H1 (cell line): ENCODE data around the gene ASPDH. TPM values are rescaled to one million over a fixed set of nuclear protein-coding genes. Genes with fewer than 3 reads are reported as not detected.

Source experiments
- CTCF ChIA-PET: fragments of 300-600 bp; sonication (Branson Sonifier 250); formaldehyde crosslinking; loops from one replicate; lab custom pipeline; 2021; ENCODE audit not compliant: partially characterized antibody; lab: Charles Lee
- POLR2A ChIA-PET: fragments of 300-600 bp; sonication (Branson Sonifier 250); formaldehyde crosslinking; loops from one replicate; lab custom pipeline; 2021; ENCODE audit warnings: inconsistent platforms; ENCODE audit not compliant: partially characterized antibody; lab: Charles Lee
- DNase-seq, 2 experiments: peaks; one replicate each; pipeline versions ENCODE4 v3.0.0 to v3.0.0-alpha.2; 2010 to 2022; ENCODE audit warnings: low spot score in 2 of 2, low read depth in 1 of 2, mixed read lengths in 1 of 2
- FAIRE-seq: peaks from 2 replicates; lab custom pipeline; 2011; peaks lifted over from hg19 to GRCh38; lab: Jason Lieb, UNC
- H2AFZ ChIP-seq: 2 replicates; pipeline ENCODE4 v1.8.1; 2012; ENCODE audit warnings: low read length, inconsistent platforms
- H2AK5ac ChIP-seq: 2 replicates; pipeline ENCODE4 v1.6.1; 2013; ENCODE audit warnings: low read depth, low read length
- H2BK120ac ChIP-seq: replicated peaks from 2 replicates; pipeline ENCODE3; 2013; ENCODE audit warnings: low read depth, low read length, inconsistent platforms
- H2BK12ac ChIP-seq: 2 replicates; pipeline ENCODE4 v1.6.1; 2013; ENCODE audit warnings: low read depth, low read length
- H2BK15ac ChIP-seq: 2 replicates; pipeline ENCODE4 v1.6.1; 2013; ENCODE audit warnings: low read length
- H2BK20ac ChIP-seq: 2 replicates; pipeline ENCODE4 v1.6.1; 2013; ENCODE audit warnings: low read length
- H2BK5ac ChIP-seq: 2 replicates; pipeline ENCODE4 v1.6.1; 2013; ENCODE audit warnings: low read depth, low read length
- H3K14ac ChIP-seq: 2 replicates; pipeline ENCODE4 v1.6.1; 2013; ENCODE audit warnings: inconsistent platforms; ENCODE audit not compliant: insufficient read length
- H3K18ac ChIP-seq: 2 replicates; pipeline ENCODE4 v1.6.1; 2013; ENCODE audit warnings: low read length; ENCODE audit errors: extremely low read depth
- H3K23ac ChIP-seq: 2 replicates; pipeline ENCODE4 v1.6.1; 2013; ENCODE audit warnings: inconsistent platforms; ENCODE audit not compliant: insufficient read length
- H3K23me2 ChIP-seq: 2 replicates; pipeline ENCODE4 v1.6.1; 2013; ENCODE audit warnings: low read depth, low read length
- H3K27ac ChIP-seq: 2 replicates; pipeline ENCODE4 v1.6.1; 2011; ENCODE audit warnings: low read depth, low read length, inconsistent platforms
- H3K27me3 ChIP-seq, 4 experiments: replicated peaks in 1 of 4; 1 replicate in 1 of 4; 2 replicates in 3 of 4; pipeline versions ENCODE4 v1.6.1 to v1.8.1; 2011 to 2013; ENCODE audit warnings: low read length in 3 of 4, mild to moderate bottlenecking in 3 of 4, inconsistent platforms in 2 of 4, mixed read lengths in 2 of 4, moderate library complexity in 1 of 4; ENCODE audit not compliant: control insufficient read depth in 3 of 4, insufficient read depth in 3 of 4; ENCODE audit errors: extremely low read depth in 1 of 4
- H3K36me3 ChIP-seq, 4 experiments: 2 replicates each; pipeline versions ENCODE4 v1.6.1 to v1.8.1; 2011 to 2013; ENCODE audit warnings: mild to moderate bottlenecking in 4 of 4, low read length in 3 of 4, moderate library complexity in 2 of 4, control low read depth in 1 of 4, inconsistent platforms in 1 of 4; ENCODE audit not compliant: insufficient read depth in 4 of 4, control insufficient read depth in 2 of 4
- H3K4ac ChIP-seq: replicated peaks from 2 replicates; pipeline ENCODE3; 2013; ENCODE audit warnings: low read length, low read depth, mixed read lengths, inconsistent platforms; ENCODE audit not compliant: insufficient read length
- H3K4me1 ChIP-seq, 4 experiments: replicated peaks in 1 of 4; 1 replicate in 1 of 4; 2 replicates in 3 of 4; pipeline versions ENCODE4 v1.6.1 to v1.8.1; 2011 to 2013; ENCODE audit warnings: low read length in 3 of 4, inconsistent platforms in 2 of 4, mixed read lengths in 1 of 4; ENCODE audit not compliant: insufficient read depth in 4 of 4, control insufficient read depth in 3 of 4
- H3K4me2 ChIP-seq, 2 experiments: 2 replicates each; pipeline versions ENCODE4 v1.6.1 to v1.8.1; 2011 to 2013; ENCODE audit warnings: low read depth in 2 of 2, low read length in 2 of 2, control low read depth in 1 of 2, inconsistent platforms in 1 of 2, mild to moderate bottlenecking in 1 of 2; ENCODE audit not compliant: insufficient read depth in 1 of 2
- H3K4me3 ChIP-seq, 4 experiments: fragments of 200-600, 300-600 bp in 1 of 4; sonication (generic), shearing (Covaris generic), sonication (Bioruptor Twin) in 1 of 4; 2 replicates each; pipeline versions ENCODE4 v1.5.1 to v1.8.1; 2011 to 2016; ENCODE audit warnings: low read length in 4 of 4, low read depth in 3 of 4, control low read depth in 2 of 4, inconsistent platforms in 2 of 4, mild to moderate bottlenecking in 2 of 4, mixed read lengths in 1 of 4, moderate library complexity in 1 of 4; ENCODE audit not compliant: insufficient read depth in 2 of 4; ENCODE audit errors: extremely low read depth in 1 of 4
- H3K56ac ChIP-seq: replicated peaks from 2 replicates; pipeline ENCODE3; 2013; ENCODE audit warnings: low read depth, mild to moderate bottlenecking, mixed read lengths, low read length, inconsistent platforms; ENCODE audit not compliant: insufficient read length
- H3K79me1 ChIP-seq: 2 replicates; pipeline ENCODE4 v1.6.1; 2013; ENCODE audit warnings: low read depth, low read length, control low read depth
- H3K79me2 ChIP-seq, 2 experiments: 2 replicates each; pipeline versions ENCODE4 v1.6.1 to v1.8.1; 2012 to 2013; ENCODE audit warnings: low read length in 2 of 2, mild to moderate bottlenecking in 2 of 2, inconsistent platforms in 1 of 2; ENCODE audit not compliant: insufficient read depth in 2 of 2, control insufficient read depth in 1 of 2
- H3K9ac ChIP-seq, 4 experiments: replicated peaks in 1 of 4; 1 replicate in 1 of 4; 2 replicates in 3 of 4; pipeline versions ENCODE4 v1.6.1 to v1.8.1; 2011 to 2013; ENCODE audit warnings: low read depth in 3 of 4, low read length in 3 of 4, control low read depth in 2 of 4, mild to moderate bottlenecking in 2 of 4, moderate library complexity in 2 of 4, inconsistent platforms in 1 of 4; ENCODE audit errors: extremely low read depth in 1 of 4
- H3K9me3 ChIP-seq, 2 experiments: 2 replicates each; pipeline versions ENCODE4 v1.6.1 to v1.8.1; 2012 to 2013; ENCODE audit warnings: mild to moderate bottlenecking in 2 of 2, moderate library complexity in 2 of 2, control low read depth in 1 of 2, inconsistent platforms in 1 of 2, low read depth in 1 of 2, low read length in 1 of 2, mixed read lengths in 1 of 2; ENCODE audit not compliant: insufficient read depth in 2 of 2
- H4K20me1 ChIP-seq, 2 experiments: replicated peaks in 1 of 2; 2 replicates each; pipeline versions ENCODE3 to v1.8.1; 2011 to 2013; ENCODE audit warnings: inconsistent platforms in 2 of 2, low read length in 2 of 2, mild to moderate bottlenecking in 1 of 2; ENCODE audit not compliant: insufficient read depth in 2 of 2, control insufficient read depth in 1 of 2
- H4K5ac ChIP-seq: 2 replicates; pipeline ENCODE4 v1.6.1; 2013; ENCODE audit warnings: low read length, low read depth, mixed read lengths, inconsistent platforms; ENCODE audit not compliant: insufficient read length
- H4K8ac ChIP-seq: 2 replicates; pipeline ENCODE4 v1.8.0; 2013; ENCODE audit warnings: mild to moderate bottlenecking, moderate library complexity, low read length, inconsistent platforms; ENCODE audit not compliant: insufficient read depth; ENCODE audit errors: extremely low read depth
- H4K91ac ChIP-seq: replicated peaks from 2 replicates; pipeline ENCODE3; 2013; ENCODE audit warnings: low read length, mixed read lengths, inconsistent platforms; ENCODE audit not compliant: insufficient read length
- BRCA1 ChIP-seq: IDR thresholded peaks from 2 replicates; pipeline ENCODE4 v1.6.1; 2012; ENCODE audit warnings: low read depth, low read length, improper control_type of control experiment
- CHD1 ChIP-seq: IDR thresholded peaks from 2 replicates; pipeline ENCODE4 v1.6.1; 2012; ENCODE audit warnings: low read depth, low read length, improper control_type of control experiment
- GTF2F1 ChIP-seq: IDR thresholded peaks from 2 replicates; pipeline ENCODE4 v1.6.1; 2012; ENCODE audit warnings: low read depth, low read length, improper control_type of control experiment, borderline replicate concordance
- KDM4A ChIP-seq: IDR thresholded peaks from one replicate; pipeline ENCODE4 v1.7.1; 2012; ENCODE audit warnings: low read depth, mild to moderate bottlenecking, moderate library complexity, low read length, inconsistent platforms; ENCODE audit not compliant: severe bottlenecking
- PHF8 ChIP-seq: fragments of 200-600 bp; sonication (generic); conservative IDR thresholded peaks from 2 replicates; pipeline ENCODE4 v1.7.1; 2012; ENCODE audit warnings: low read depth, mild to moderate bottlenecking, inconsistent platforms, low read length, moderate library complexity
- POLR2A ChIP-seq, 2 experiments: IDR thresholded peaks; 1 replicate in 1 of 2; 2 replicates in 1 of 2; pipeline ENCODE4 v1.6.1; 2011; ENCODE audit warnings: low read depth in 2 of 2, low read length in 2 of 2, mild to moderate bottlenecking in 2 of 2; ENCODE audit errors: control extremely low read depth in 1 of 2
- RNF2 ChIP-seq: fragments of 200-900, 300-1000 bp; sonication (generic); IDR thresholded peaks from 2 replicates; pipeline ENCODE4 v1.7.1; 2016; ENCODE audit warnings: borderline replicate concordance, low read depth, mild to moderate bottlenecking, antibody characterized with exemption, low read length; ENCODE audit not compliant: poor library complexity, severe bottlenecking; ENCODE audit errors: missing control alignments
- SAP30 ChIP-seq: fragments of 300-600 bp; sonication (generic); IDR thresholded peaks from 2 replicates; pipeline ENCODE4 v1.7.1; 2012; ENCODE audit warnings: low read length, moderate library complexity, mild to moderate bottlenecking, inconsistent platforms; ENCODE audit not compliant: insufficient read depth, insufficient replicate concordance
- SIN3A ChIP-seq, 2 experiments: IDR thresholded peaks in 1 of 2; conservative IDR thresholded peaks in 1 of 2; 2 replicates each; pipeline ENCODE4 v1.6.1; 2011 to 2012; ENCODE audit warnings: low read length in 2 of 2, improper control_type of control experiment in 1 of 2, low read depth in 1 of 2, mild to moderate bottlenecking in 1 of 2
- SP1 ChIP-seq: IDR thresholded peaks from 2 replicates; pipeline ENCODE4 v1.6.1; 2011; ENCODE audit warnings: low read depth, low read length
- SUZ12 ChIP-seq: fragments of 200-600 bp; sonication (generic); IDR thresholded peaks from 2 replicates; pipeline ENCODE4 v1.6.1; 2012; ENCODE audit warnings: mild to moderate bottlenecking, inconsistent platforms, low read length, moderate library complexity, mixed read lengths
- TAF1 ChIP-seq: IDR thresholded peaks from 2 replicates; pipeline ENCODE4 v1.6.1; 2011; ENCODE audit warnings: mild to moderate bottlenecking, low read depth, low read length
- WGBS, 2 experiments: shearing (Covaris generic) in 1 of 2; methylation state at CpG; one replicate each; pipeline versions ENCODE4 v1.1.6 to v1.1.7; 2013 to 2015; ENCODE audit warnings: low lambda C conversion rate in 2 of 2, mixed read lengths in 2 of 2, inconsistent platforms in 1 of 2, low coverage in 1 of 2, missing lambda C conversion rate in 1 of 2; ENCODE audit not compliant: insufficient replicate concordance in 2 of 2, insufficient coverage in 1 of 2, insufficient read length in 1 of 2; ENCODE audit errors: extremely low coverage in 1 of 2, missing lambda C conversion rate in 1 of 2; 5-methylcytosine and 5-hydroxymethylcytosine counted together
- polyA plus RNA-seq, 7 experiments: library from polyadenylated mRNA; depleted of rRNA in 3 of 7; stranded (reverse) in 5 of 7; unstranded in 2 of 7; fragments of >200 nt in 5 of 7; fragments of 200-250 nt in 2 of 7; gene quantifications; 1 replicate in 5 of 7; 2 replicates in 1 of 7; 4 replicates in 1 of 7; pipeline versions ENCODE4 v1.2.1 to v1.2.3, GENCODE V29; 2011 to 2013; ENCODE audit warnings: missing spikeins in 2 of 7, mixed read lengths in 2 of 7
- total RNA-seq: library from RNA; stranded (reverse); fragmentation: NEBNext Ultra II Directional; extraction: Animal tissue kit (Norgen Biotek cat#: 25700); gene quantifications from 2 replicates; pipeline ENCODE4 v1.2.1, GENCODE V29; 2021
- TF ChIP-seq, protein P1 (sequence below): IDR thresholded peaks from 2 replicates; pipeline ENCODE4 v1.6.1; 2011; ENCODE audit warnings: low read depth, mild to moderate bottlenecking, low read length; ENCODE audit not compliant: insufficient read depth

Gene ASPDH
- total and polyA plus RNA-seq, 2 of the 8 experiments (the other 6 are each of a cell fraction or from before 2014, with no cell fraction given), result not detected

DNA sequence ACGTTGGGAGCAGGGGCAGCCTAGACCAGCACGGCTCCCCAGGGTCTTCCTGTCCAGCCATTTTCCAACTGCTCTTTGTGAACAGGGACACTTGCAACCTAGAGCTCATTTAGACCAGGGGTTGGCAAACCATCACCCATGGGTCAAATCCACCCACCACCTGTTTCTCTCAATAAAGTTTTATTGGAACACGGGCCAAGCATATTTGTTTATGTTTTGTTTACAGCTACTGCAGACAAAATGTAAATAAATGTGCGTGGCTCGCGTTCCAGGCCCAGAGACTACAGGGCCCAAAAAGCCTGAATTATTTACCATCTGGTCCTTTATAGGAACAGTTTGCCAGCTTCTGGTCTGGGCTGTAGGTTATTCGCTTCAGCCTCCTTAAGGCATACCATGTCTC is 50.7 kb downstream of the ASPDH start:
- 89% methylated on average over 7 of the region's 7 CpGs; no CpG with 5 or more reads in 1 of the 2 experiments for WGBS, 2 experiments

More for the DNA sequence above, 50.7 kb downstream of the ASPDH start:
- Histone ChIP-seq H3K4me1 (peaks cover 0 to 11% (median 4%) of the 10 kb centered on the region in 4 experiments; a peak in 5 of 7 replicates), H2BK12ac (no peak overlapping the region), H4K5ac (no peak overlapping the region), H3K18ac (no peak overlapping the region), H3K4me2 (no peak overlapping the region), H2AFZ (no peak overlapping the region), H4K20me1 (no peaks in the 10 kb centered on the region), H3K9me3 (no peaks in the 10 kb centered on the region), H3K56ac (no peak overlapping the region), H3K4me3 (no peak overlapping the region), H3K14ac (no peak overlapping the region), H2AK5ac (no peak overlapping the region), H2BK5ac (no peak overlapping the region), H4K8ac (no peak overlapping the region), H3K27ac (no peak overlapping the region), H2BK120ac (no peak overlapping the region), H2BK20ac (no peak overlapping the region), H3K23me2 (no peaks in the 10 kb centered on the region), H4K91ac (no peak overlapping the region), H3K23ac (no peak overlapping the region), H3K79me2 (no peaks in the 10 kb centered on the region), H3K27me3 (no peaks in the 10 kb centered on the region), H3K36me3 (no peaks in the 10 kb centered on the region), H3K4ac (no peak overlapping the region), H2BK15ac (no peak overlapping the region), H3K9ac (no peak overlapping the region), H3K79me1 (no peaks in the 10 kb centered on the region)
- POLR2A ChIA-PET, result interaction anchor here (1.1 to 1.6 kb wide), 3 partner anchors 18 to 32 kb away, joined by 3 read pairs; no protein-coding TSS in a partner anchor
- DNase-seq (no peak), FAIRE-seq (no peak)
- CTCF ChIA-PET, result interaction anchor here (0.6 to 3.8 kb wide), 16 partner anchors 10 to 1524 kb away, joined by 3 to 21 read pairs (median 4); no protein-coding TSS in a partner anchor
- TF ChIP-seq SAP30, result no peak
- TF ChIP-seq PHF8, result no peak
- TF ChIP-seq SIN3A (conservative IDR thresholded peaks at IDR 0.05 in 1 of 2, IDR thresholded peaks at IDR 0.05 in 1 of 2; ENCODE audit: low read depth in 1 of 2, low read length in 2 of 2), result no peak
- no peak for TF ChIP-seq TAF1
- TF ChIP-seq CHD1, result no peak
- no peak for TF ChIP-seq SUZ12
- no peak for TF ChIP-seq GTF2F1
- TF ChIP-seq, protein P1, sequence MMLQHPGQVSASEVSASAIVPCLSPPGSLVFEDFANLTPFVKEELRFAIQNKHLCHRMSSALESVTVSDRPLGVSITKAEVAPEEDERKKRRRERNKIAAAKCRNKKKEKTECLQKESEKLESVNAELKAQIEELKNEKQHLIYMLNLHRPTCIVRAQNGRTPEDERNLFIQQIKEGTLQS, result no peak
- no peak for TF ChIP-seq SP1
- no peak for TF ChIP-seq KDM4A
- TF ChIP-seq POLR2A (IDR thresholded peaks at IDR 0.05; ENCODE audit: control extremely low read depth in 1 of 2, low read depth in 2 of 2, low read length in 2 of 2), result no peak
- no peak for TF ChIP-seq BRCA1
- TF ChIP-seq RNF2, result no peak
